NCI-H2196 (cell line): ENCODE measurements around the gene ITPK1.
"Not testable (repeated sequence)": the region's sequence is repeated elsewhere in the genome, so short reads cannot be mapped to it uniquely, and the experiment has no call there.

Experiments used
- DNase-seq: peaks from one replicate; lab custom pipeline; 2025; ENCODE audit not compliant: unreplicated experiment; lab: John Stamatoyannopoulos, UW

The ITPK1 gene

DNA sequence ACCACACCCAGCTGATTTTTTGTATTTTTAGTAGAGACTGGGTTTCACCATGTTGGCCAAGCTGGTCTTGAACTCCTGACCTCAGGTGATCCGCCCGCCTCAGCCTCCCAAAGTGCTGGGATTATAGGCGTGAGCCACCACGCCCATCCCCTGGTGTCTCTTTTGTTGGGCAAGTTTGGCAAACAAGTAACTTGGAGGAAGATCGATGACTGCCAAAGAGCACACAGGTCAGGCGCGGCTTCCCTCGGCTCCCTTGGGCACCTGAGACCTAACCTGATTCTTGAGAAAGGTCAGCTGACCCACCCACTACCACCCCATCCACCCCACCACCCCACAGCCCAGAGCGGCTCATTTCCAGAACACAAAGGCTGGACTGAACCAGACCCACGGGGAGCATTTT is 9.9 kb downstream of the ITPK1 start:
- not testable (repeated sequence) for DNase-seq

DNA sequence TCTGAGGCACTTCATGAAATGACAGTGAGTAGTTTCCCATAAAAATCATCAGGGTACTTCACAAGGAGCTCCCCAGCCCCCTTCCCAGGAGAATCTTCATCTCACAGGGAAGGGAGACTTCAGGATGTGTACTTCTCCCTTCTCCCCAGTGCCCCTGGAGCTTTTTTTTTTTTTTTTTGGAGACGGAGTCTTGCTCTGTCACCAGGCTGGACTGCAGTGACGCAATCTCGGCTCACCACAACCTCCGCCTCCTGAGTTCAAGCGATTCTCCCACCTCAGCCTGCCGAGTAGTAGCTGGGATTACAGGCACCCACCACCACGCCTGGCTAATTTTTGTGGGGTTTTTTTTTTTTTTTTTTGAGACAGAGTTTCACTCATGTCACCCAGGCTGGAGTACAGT is 10.4 kb downstream of the ITPK1 start:
- no peak for DNase-seq

DNA sequence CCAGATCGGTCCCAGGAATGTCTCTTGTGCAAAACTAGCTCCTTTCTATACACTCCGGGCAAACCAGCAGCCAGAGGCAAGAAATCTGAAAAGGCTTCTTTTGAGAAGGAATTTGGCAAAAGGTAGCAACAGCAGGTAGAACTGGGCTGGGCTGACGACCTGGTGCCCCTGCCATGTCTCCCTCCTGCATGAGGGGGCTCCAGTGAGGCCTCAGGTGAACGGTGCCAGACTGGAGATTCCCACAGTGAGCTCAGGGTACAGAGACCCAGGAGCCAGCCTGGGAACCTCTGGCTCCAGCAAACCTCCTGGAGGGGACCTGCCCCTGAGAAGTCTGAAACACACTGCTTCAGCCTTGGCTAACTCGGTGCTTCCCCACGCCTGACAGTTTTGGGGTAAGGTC is 10.8 kb downstream of the ITPK1 start:
- no peak for DNase-seq

DNA sequence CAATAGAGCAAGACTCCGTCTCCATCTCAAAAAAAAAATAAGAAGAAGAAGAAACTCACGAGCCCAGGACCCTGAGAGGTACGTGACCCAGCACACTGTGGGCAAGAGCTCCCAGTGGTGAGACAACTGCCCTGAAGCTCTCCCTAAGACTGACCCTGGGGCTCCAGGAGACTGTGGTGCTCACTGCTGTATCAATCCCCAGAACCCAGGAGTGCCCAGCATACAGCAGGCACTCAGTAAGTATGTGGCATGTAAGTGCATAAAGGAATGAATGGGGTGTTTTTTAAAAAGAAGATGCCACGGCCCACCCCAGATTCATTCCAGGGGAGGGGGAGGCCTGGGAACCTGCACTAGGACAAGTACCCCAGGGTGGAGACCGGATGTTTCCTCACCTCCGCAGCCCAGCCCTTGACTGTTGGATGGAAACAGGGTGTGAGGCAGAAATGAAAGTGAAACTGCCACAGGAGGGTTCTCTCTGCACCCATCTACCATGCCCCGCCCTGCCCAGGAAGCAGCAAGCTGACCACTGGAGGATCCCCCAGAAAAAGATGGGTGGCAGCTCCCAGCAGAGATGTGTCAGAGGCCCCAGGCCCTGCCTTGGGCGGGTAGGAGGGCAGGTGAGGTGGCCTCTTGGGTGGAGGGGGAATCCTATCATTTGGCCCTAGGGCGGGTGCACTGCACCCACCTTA is 12.2 kb downstream of the ITPK1 start:
- DNase-seq: no peak

DNA sequence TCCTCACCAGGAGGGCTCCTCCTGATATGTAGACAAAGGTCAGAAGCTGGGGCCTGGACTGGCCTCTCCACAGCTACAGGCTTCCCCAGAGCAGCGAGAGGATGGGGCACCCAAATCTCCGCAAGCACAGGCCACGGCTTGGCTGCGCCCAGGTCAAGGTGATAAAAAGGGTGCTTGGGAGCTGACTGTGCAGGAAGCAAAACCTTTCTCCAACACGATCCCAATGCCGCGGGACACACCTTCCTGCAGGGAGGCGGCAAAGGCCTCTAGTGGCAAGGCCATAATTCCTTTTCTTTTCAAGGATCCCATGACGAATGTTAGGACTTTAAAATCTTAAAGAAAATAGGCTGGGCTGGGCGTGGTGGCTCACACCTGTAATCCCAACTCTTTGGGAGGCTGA is 13.6 kb downstream of the ITPK1 start:
- no peak for DNase-seq

DNA sequence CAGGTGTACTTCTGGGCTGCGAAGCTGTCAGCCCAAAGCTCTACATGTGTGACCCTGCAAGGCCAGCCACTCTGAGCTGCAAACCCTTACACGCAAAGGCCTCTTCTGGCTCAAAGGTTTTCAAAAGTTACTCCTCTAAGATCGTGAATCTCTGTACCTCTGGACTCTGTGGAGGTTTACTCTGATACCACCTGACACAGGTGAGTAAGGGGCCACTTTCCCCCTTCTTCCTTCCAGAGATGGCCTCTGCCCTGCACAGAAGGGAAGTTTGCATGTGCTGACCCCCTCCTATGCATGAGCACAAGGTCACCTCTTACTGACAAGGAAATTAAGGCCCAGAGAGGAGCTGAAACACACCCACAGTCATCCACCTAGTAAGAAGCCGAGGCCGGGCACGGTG is 14.5 kb downstream of the ITPK1 start:
- no peak for DNase-seq

DNA sequence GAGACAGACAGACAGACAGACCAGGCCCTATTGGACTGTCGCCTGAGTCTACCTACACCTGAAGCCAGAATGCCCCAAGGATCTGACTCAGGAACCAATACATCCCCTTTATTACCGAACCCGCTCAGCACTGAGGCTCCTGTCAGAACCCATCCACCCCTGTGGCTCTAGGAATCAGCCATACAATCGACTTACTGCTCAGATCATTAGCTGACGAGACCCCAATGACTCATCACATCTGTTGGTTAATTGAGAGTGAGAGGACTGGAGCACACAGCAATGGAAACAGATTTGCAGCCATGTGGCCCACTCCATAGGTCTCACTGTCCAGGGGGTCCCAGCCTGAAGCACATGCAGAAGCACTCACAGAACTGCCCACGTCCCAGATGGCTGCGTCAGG is 15.2 kb downstream of the ITPK1 start:
- no peak for DNase-seq

DNA sequence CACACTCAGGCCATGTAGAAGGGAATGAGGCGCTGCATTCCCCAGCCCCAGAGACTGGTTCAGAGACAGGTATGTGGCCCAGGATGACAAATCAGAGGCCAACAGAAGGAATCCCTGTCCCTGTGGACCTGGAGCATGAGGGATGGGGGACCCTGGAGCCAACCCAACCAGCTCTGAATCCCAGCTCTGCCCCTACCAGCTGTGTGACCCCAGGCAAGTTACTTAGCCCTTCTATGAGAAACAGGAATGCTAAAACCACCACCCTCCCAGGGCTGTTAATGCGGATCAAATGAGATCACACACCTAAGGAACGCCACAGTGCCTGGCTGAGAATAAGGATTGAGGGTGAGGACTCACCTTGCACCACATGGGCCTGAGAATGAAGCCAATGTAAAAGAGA is 15.6 kb downstream of the ITPK1 start:
- DNase-seq: no peak

DNA sequence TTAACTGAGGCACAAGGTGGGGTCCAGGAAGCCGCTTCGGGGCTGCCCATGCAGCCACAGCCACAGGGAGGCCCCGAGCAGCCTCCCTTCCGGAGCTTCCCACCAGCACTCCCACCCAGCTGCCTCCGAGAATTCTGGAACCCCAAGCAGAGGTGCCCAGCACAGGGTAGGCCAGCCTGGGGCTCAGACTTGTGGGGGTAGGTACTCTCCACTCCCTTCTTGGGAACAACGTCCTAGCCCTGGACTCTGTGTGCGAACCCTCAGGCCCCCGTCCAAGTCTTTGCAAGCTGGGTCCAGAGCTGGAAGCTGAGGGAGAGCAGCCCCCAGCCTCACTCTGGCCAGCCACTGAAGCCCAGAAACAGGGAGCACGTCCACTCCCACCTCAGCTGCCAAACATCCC is 16.1 kb downstream of the ITPK1 start:
- no peak for DNase-seq

DNA sequence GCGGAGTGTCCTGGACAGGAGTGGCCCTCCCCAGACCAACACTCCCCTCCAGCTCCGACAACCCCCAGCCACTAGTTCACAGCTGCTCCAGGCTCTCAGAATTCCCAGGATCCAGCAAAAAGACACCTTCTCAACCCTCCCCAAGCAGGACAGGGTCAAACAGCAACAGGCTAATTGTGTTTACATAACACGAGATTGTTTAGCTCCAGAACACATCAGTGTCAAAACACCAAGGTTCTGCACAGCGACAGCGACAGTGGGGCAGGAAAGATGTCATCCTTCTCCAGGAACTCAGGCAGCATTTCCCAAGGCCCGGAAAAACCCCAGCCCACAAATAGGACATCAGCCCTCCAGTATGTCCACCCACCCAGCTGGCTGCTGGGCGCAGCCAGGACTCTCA is 16.5 kb downstream of the ITPK1 start:
- no peak for DNase-seq

DNA sequence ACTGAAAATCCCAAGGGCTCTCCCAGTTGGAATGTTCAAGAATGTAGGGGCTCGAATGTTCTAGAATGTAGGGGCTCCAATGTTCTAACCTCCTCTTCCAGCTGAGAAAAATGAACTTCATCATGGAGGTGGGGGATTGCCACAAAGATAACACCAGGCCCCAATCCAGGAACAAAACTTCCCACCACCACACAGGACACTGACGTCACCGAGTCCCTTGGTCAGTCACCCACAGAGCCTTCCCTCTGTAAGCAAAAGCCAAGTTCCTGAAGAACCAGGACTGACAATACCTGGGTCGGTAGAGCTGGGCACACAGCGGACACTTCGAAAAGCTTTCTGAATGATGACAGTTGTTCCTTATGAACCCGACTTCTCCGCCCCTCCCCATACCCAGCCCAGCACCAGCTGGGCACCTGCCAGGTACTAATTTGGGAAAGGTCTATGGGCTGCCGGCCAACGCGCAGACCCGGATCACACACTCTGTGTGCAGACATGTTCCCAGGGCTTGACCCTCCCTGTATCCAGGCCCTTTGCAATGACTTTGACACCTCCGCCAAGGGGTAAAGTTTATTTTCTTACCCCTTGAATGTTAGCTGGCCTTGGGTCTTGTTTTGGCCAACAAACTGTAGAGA is 18.9 kb downstream of the ITPK1 start:
- no peak for DNase-seq

DNA sequence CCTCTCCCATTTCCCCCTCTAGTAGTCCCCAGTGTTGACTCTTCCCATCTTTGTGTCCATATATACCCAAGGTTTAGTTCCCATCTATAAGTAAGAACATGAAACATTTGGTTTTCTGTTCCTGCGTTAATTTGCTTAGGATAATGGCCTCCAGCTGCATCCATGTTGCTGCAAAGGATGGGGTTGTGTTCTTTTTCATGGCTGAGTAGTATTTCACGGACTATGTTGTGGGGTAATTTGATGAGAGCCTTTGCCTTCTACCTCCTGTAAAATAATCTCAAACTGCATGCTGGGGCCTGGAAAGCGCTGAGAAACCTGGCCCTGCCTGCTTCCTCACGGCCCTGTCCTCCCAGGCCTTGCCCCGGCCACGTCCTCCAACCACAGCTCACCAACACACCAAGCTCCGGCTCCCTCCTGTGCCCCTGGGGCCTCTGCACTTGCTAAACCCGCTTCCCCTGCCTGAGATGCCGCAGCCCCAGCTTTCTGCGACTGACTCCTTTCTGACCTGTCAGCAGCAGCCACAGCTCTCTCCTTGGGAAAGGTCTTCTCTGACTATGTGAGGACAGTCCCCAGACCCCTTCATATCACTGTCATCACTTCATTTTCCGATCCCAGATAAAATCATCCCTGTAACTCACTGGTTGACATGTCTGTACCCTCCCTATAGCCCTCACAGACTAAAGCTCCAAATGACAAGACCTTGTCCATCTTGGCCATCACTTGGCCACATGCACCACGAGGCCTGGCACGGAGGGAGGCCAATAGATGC is 19.8 kb downstream of the ITPK1 start:
- no peak for DNase-seq

DNA sequence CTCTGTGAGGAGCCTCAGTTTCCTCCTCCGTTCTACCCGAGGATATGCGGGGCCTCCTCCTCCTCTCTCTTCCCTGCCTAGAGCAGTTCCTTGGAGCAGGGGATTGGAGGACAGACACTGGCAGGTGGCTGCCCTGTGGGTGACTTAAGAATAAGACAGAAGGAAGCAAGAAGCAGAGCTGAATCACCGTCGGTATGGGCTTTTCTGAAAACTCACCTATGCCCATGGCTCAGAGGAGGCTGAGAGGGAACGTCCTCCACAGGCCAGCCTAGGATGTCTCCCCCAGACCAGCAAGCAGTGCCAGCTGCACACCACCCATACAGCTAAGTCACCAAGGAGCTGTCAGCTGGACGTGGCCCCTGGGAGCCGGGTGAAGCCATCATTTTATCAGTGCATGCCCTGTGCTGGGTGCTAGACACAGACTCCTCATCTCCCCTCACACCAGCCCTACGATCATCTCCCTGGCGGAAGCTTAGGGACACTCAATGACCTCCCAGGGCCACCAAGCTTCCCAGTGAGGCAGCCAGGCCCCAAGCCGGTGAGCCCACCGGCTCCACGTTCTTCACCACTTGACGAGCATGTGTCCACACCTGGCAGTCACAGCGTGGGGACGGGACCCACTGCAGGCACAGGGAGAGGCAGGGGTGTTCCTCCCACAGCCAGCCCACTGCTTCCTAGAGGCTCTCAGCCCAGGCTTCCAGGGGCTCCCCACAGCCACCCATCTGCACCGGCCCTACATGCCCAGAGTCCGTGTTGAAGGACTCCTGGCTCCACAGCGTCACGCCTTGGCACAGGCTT is 21.4 kb downstream of the ITPK1 start:
- DNase-seq: no peak

DNA sequence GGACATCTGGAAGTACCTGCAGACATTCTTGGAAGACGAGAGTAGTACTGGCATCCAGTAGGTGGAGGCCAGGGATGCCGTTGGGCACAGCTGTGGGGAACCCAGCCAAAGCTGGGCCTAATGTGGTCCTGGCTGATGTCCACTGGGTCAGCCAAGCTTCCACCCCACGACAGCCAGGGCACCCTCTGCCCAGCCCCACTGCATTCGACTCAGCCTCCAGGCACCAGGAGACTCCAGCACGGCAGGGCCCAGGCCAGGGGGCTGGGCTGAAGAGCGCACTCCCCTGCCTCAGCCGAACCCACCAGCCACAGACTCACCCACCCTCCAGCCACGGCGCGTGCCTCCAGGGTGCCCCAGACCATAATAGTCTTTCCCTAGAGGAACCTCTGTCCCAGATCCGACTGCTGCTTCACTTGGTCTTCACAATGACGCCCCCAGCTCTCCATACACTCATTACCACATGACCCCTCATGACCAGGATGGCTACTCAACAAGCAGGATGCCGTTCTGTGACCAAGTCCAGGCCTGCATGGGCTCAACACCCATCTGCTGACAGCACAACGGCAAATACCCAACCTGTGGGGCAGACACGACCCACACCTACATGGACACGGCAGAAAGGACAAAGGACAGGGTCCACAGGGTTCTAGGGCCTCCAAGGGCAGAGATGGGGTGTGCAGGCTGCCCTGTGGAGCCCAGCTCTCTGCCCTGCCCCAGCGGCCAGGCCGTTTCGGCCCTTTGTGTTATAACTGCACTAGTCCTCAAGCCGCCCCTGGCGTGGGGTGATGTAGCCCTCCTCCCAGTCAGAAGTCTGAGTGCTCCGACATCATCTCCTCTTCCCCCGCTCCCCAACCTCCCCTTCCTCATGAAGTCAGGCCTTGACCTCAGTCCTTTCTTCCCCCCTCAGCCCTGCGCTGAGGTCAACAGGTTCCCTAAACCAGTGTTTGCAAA is 22.8 kb downstream of the ITPK1 start:
- DNase-seq: no peak

DNA sequence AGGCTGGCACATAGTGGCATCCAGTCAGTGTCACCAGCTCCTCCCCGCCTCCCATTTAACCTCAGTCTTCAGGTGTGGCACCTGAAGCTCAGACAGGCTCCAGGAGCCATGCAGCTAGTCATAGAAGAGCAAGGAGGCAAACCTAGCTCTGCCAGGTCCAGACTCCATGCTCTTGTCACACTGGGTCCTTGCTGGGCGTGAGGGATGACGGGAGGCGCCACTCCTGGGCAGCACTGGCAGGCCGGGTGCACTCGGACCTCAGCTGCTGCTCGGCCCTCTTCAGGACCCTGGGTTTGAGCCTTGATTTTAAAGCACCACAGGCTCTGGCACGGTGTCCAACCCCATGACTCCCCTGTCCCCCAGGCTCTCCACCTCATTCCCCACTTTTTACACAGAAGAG is 24.1 kb downstream of the ITPK1 start:
- DNase-seq: no peak

DNA sequence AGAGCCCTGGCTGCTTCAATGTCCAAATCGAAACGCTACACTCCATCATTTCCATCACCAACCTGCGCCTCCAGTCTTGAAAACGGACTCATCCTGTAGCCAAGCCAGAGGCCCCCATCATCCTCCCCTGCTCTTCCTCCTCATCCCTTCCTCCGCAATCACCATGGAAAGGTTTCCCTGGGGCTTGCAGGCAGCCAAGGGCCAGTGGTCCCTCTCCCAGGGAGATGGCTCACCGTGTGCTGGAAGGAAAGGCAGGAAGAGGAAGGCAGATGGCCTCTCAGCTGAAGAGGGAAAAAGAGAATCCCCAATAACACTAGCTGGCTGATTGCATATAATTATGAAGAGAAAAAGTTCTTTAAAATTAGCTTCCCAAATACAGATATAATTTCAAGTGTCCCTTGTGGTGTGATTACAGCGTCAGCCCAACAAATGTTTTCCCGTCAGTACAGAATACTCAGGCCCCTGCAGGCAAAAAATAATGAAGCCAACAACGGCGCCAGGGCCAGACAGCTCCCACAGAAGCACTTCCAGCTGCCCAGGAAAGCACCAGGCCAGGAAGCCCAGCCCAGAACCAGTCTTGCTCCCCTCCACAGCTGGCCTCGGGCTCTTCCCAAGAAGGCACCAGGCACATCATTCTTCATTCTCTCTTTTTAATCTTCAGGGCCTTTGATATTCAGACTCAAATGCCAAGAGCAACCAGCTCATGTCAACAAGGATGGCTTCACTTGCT is 24.7 kb downstream of the ITPK1 start:
- DNase-seq: no peak

DNA sequence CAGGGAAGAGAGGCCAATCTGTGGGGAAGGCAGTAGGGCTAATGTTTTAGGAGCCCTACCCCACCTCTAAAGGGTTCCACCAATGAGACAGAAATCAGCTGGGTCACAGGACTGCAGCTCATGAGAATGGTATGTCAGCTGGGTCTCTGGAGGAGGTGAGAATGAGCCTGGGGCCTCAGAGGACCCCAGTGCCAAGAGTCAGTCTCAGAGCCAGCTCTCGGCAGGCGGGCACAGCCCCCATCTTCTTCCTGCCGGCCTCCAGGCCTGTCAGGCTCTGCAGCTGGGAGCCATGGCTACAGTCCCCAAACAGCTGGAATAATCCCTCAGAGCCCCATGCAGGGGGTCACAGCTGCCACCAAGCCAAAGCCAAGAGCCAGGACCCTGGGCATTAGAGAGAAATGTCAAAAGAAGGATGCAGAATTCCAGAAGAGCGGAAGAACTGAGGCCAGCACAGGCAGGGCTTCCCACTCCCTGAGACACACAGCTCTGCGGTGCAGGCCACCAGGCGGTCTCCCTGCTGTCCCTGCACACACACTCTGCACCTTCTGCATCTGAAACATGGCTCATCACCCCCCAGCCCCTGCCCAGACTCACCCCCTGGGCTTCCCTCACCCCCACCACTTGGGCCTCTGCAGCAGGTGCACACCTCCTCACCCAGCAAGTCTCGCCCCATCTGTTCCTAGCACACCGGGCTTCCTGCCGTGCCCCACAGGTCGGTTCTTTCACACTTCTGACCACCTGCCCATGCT is 26.0 kb downstream of the ITPK1 start:
- no peak for DNase-seq

DNA sequence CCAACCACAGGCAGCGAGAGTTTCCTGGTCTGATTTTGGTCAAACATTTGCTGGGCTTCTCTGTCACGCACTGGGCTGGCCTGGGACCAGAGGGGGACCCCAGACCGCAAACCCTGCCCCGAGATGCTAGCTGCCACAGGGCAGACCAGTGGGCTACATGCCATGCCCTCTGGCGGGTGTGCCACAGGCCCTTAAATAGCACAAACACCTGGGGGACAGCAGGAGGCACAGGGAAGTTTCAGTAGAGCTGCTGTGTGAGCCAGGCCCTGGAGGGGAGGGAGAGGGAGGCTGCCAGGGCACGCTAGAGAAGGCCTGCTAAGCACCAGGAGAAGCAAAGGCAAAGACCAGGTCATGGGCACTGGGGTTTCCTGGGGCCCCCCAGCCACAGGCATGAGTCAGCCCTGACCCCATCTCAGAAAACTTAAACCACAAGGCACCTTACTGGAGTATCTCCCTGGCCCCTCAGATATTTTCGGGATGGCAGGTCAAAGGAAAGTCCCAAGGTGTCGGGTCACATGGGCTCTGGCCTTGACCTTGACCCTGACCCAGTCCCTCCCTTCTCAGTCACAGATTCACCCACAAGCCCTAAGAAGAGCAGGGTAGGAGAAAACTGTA is 29.2 kb downstream of the ITPK1 start:
- no peak for DNase-seq

DNA sequence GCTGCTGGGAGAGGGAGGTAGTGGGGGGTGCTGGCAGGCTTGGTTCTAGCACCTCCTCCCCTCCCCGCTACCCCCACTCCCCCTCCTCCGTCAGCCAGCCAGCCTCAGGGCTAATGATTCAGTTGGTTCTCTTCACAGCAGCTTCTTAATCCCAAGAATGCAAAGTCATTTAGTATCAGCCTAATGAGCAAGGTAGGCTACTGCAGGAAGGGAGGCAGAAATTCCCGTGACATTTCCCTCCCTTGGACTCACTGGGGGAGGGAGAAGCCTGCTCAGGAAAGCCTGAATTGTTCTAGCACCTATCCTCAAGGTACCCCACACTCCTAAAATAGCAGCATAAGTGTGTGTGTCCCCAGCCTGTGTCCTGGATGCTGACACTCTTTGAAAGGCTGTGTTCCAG is 29.8 kb downstream of the ITPK1 start:
- no peak for DNase-seq
